Measurements from ENCODE around the gene NEK5.

- TF ChIP-seq, protein P1, sequence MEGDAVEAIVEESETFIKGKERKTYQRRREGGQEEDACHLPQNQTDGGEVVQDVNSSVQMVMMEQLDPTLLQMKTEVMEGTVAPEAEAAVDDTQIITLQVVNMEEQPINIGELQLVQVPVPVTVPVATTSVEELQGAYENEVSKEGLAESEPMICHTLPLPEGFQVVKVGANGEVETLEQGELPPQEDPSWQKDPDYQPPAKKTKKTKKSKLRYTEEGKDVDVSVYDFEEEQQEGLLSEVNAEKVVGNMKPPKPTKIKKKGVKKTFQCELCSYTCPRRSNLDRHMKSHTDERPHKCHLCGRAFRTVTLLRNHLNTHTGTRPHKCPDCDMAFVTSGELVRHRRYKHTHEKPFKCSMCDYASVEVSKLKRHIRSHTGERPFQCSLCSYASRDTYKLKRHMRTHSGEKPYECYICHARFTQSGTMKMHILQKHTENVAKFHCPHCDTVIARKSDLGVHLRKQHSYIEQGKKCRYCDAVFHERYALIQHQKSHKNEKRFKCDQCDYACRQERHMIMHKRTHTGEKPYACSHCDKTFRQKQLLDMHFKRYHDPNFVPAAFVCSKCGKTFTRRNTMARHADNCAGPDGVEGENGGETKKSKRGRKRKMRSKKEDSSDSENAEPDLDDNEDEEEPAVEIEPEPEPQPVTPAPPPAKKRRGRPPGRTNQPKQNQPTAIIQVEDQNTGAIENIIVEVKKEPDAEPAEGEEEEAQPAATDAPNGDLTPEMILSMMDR (IDR thresholded peaks at IDR 0.05; ENCODE audit: borderline replicate concordance, extremely low read depth, low read length, poor library complexity, severe bottlenecking), result no peak
- no peak for TF ChIP-seq EZH2 (IDR thresholded peaks at IDR 0.05; ENCODE audit: borderline replicate concordance, low read depth, low read length, severe bottlenecking)
Observed at GRCh38 chr13:52160506-52160905, 31.6 kb upstream of the NEK5 start.
